ENCODE data around the gene TMEM132C. TPM values are rescaled to one million over a fixed set of nuclear protein-coding genes. Genes with fewer than 3 reads are reported as not detected.

The TMEM132C gene
- total RNA-seq, 2 donors from 2014 or later: not detected

DNA sequence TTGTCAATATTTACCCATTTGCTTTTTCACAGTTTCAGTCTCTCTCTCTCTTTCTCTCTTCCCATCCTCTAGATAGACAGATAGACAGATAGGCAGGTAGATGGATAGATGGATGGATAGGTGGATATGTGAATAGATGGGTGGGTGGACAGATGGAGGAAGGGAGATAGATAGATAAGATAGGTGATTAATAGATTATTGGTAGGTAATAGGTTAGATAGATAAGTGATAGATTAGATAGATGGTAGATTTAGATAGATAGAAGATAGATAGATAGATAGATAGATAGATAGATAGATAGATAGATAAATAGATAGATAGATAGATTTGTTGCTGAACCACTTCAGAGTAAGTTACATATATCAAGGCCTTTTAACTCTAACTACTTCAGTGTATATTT lies 408.6 kb downstream of the TMEM132C start:
- H3K27ac Mint-ChIP-seq: no peak overlapping the region
- DNase-seq: no peak
- ATAC-seq: no peak
- H3K4me1 Mint-ChIP-seq: no peaks in the 10 kb centered on the region
- no peaks in the 10 kb centered on the region for H3K9me3 ChIP-seq (ENCODE audit: control insufficient read depth, low read length, poor library complexity, severe bottlenecking)
- no peaks in the 10 kb centered on the region for H3K27me3 Mint-ChIP-seq
- no peaks in the 10 kb centered on the region for H3K36me3 Mint-ChIP-seq (ENCODE audit: low read depth)
- H3K4me3 Mint-ChIP-seq: no peak overlapping the region

DNA sequence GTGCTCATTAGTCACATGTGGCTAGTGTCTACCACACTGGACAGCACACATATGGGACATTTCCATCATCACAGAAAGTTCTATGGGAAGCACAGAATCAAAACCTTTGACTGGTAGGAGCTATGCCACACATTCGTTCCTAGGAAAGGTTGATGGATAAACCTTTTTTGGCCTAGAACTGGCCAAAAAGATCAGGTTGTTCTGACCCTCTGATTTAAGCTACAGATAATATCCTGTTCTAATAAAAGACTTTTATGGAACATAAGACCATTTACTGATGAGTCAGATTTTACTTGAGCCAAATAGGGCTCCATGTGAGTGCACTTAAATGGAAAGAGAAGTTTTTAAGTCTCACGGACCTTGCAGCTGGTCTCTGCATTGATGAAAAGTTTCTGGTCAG lies 413.6 kb downstream of the TMEM132C start:
- no peaks in the 10 kb centered on the region for H3K27me3 Mint-ChIP-seq

DNA sequence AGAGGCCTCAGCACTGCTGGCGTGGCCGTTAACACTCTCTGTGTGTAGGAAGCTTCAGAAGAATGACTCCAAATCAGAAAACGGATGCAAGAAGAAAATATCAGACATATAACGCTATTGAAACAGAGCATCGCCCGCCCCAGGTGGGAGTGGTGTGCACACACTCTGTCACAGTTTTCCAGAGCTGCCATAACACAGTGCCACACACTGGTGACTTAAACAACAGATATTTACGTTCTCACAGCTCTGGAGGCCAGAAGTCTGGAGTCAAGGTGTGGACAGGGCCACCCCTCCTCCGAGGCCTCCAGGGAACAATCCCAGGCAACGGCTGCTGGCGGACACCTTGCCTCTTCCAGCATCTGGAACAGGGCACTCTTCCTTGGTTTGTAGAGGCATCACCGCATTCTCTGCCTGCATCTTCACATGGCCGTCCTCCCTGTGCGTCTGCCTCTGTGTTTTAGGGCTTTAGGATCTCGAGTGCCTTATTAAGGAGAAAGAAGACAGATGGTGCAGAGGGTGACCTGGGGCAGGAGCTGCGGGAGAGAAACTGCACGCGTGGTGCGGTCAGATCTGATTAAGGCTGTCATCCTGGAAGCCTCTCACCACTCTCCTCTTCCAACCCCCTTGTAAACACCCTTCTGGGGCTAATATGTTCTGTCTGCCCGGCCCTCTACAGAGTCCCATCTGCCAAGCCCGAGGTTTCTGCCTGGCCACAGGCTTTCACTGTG lies 415.7 kb downstream of the TMEM132C start:
- Mint-ChIP-seq H3K36me3 (ENCODE audit: low read depth) (no peaks in the 10 kb centered on the region), H3K27ac (no peak overlapping the region), H3K4me3 (no peak overlapping the region), H3K27me3 (no peaks in the 10 kb centered on the region), H3K4me1 (no peaks in the 10 kb centered on the region)
- no peak for ATAC-seq
- H3K9me3 ChIP-seq (ENCODE audit: control insufficient read depth, low read length, poor library complexity, severe bottlenecking): no peaks in the 10 kb centered on the region
- no peak for DNase-seq

More for the DNA sequence above, 413.6 kb downstream of the TMEM132C start:
- Mint-ChIP-seq H3K27ac (no peak overlapping the region), H3K4me1 (no peaks in the 10 kb centered on the region), H3K36me3 (ENCODE audit: low read depth) (no peaks in the 10 kb centered on the region), H3K4me3 (no peak overlapping the region)
- ATAC-seq (no peak), DNase-seq (no peak)
- no peaks in the 10 kb centered on the region for H3K9me3 ChIP-seq (ENCODE audit: control insufficient read depth, low read length, poor library complexity, severe bottlenecking)

DNA sequence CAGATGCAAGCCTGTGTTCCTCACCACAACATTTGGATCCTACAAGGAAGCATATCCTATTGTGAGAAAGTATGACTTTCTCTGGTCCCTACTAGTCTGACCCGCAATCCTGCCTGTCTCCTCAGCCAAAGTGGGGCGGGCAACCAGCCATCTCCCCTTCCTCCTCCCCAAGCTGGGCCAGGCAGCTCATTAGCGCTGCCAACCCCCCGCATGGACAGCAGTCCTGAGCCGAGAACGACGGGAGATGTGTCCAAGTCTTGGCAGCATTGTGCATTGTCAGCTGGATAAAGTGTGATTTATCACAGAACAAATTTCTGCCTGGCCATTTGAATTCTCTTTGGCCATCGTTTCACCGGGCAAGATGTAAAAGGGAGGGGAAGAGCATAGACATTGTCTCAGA lies 417.4 kb downstream of the TMEM132C start:
- no peaks in the 10 kb centered on the region for H3K9me3 ChIP-seq (ENCODE audit: control insufficient read depth, low read length, poor library complexity, severe bottlenecking)
- H3K4me1 Mint-ChIP-seq: no peaks in the 10 kb centered on the region
- no peaks in the 10 kb centered on the region for H3K27me3 Mint-ChIP-seq
- no peak overlapping the region for H3K27ac Mint-ChIP-seq
- H3K36me3 Mint-ChIP-seq (ENCODE audit: low read depth): no peaks in the 10 kb centered on the region
- DNase-seq (no peak), ATAC-seq (no peak)
- no peak overlapping the region for H3K4me3 Mint-ChIP-seq

DNA sequence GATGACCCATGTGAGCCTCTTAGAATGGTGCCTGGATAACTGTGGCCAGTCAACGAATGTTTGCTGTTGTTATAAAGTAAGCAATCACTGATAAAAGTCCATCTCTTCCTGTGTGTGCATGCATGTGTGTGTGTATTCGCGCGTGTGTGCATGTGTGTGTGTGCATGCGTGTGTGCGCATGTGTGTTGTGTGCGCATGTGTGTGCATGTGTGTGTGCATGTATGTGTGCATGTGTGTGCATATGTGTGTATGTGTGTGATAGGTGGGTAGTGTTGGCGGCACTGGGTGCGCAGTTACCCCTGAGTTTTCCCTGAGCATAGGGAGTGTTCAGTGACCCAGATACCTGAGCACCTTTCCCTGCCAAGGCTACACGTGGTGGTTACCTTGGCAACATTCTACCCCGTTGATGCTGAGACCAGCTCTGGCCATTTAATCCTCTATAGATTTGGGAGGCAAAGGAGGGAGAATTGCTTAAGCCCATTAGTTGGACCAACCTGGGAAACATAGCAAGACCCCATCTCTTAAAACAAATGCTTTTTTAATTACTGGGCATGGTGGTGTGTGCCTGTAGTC lies 419.0 kb downstream of the TMEM132C start:
- DNase-seq (no peak), ATAC-seq (no peak)
- Mint-ChIP-seq H3K4me1 (no peaks in the 10 kb centered on the region), H3K27me3 (no peaks in the 10 kb centered on the region), H3K36me3 (ENCODE audit: low read depth) (no peaks in the 10 kb centered on the region), H3K4me3 (no peak overlapping the region), H3K27ac (no peak overlapping the region)
- H3K9me3 ChIP-seq (ENCODE audit: control insufficient read depth, low read length, poor library complexity, severe bottlenecking): no peaks in the 10 kb centered on the region

DNA sequence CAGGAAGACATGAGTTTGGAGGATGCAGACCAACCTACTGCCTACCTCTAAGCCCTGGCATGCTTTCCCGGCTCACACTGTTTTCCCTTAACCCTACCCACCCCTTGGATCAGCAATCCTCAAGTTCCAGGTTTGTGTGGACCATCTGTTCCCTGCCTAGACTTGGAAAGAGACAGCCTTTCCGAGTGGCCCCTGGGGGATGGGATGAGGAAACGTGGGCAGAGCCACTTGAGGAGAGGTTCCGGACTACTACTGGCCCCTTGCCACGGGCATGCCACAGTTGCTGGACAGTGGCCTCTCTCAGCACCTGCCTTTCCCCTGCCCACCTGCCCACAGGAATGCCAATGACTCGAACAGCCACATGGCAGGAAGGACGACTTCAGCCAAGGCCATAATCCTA lies 420.9 kb downstream of the TMEM132C start:
- Mint-ChIP-seq H3K36me3 (ENCODE audit: low read depth) (no peaks in the 10 kb centered on the region), H3K27ac (no peak overlapping the region), H3K4me3 (no peak overlapping the region), H3K27me3 (no peaks in the 10 kb centered on the region), H3K4me1 (no peaks in the 10 kb centered on the region)
- no peak for DNase-seq
- no peak for ATAC-seq
- no peaks in the 10 kb centered on the region for H3K9me3 ChIP-seq (ENCODE audit: control insufficient read depth, low read length, poor library complexity, severe bottlenecking)

DNA sequence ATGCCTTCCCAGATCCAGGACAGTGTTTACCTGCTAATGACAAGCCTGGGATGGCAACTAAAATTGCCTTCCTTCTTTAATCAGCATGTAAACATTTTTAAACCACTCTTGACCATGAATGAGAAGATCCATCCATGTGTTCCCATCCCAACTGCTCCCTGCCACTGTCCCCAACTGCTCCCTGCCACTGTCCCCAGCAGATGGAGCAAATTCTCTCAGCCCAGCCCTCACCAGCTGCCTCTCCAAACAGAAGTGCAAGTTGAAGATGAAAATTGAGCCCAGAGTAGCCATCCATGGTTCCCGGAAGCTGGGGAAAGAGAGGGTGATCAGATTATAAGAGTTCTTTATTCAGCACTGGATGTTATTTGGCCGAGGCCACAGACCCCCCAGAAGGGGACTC lies 423.7 kb downstream of the TMEM132C start:
- Mint-ChIP-seq H3K4me1 (no peaks in the 10 kb centered on the region), H3K27me3 (no peaks in the 10 kb centered on the region), H3K27ac (no peak overlapping the region), H3K4me3 (no peak overlapping the region), H3K36me3 (ENCODE audit: low read depth) (no peaks in the 10 kb centered on the region)
- ATAC-seq (no peak), DNase-seq (no peak)
- H3K9me3 ChIP-seq (ENCODE audit: control insufficient read depth, low read length, poor library complexity, severe bottlenecking): no peaks in the 10 kb centered on the region

DNA sequence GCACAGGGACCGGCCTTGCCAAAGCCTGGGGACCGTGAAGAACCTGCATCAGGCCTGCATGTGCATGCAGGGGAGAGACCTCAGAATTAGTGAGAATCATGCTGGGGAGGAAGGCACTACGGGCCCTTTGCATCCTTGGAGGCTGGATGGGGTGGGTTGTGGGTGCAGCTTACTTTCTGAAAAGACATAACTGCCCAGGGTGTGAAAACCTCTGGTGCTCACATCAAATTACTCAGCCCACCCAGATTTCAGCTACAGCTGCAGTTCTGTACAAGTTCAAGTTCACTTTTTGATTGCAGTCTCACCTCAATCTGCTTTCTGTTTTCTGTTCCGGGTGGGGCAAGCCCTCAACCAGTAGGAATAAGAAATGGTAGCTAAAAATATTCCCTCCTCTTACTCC lies 426.1 kb downstream of the TMEM132C start:
- Mint-ChIP-seq H3K36me3 (ENCODE audit: low read depth) (no peaks in the 10 kb centered on the region), H3K27ac (no peak overlapping the region), H3K27me3 (no peaks in the 10 kb centered on the region), H3K4me1 (no peaks in the 10 kb centered on the region), H3K4me3 (no peak overlapping the region)
- ATAC-seq: no peak
- H3K9me3 ChIP-seq (ENCODE audit: control insufficient read depth, low read length, poor library complexity, severe bottlenecking): no peaks in the 10 kb centered on the region
- no peak for DNase-seq

DNA sequence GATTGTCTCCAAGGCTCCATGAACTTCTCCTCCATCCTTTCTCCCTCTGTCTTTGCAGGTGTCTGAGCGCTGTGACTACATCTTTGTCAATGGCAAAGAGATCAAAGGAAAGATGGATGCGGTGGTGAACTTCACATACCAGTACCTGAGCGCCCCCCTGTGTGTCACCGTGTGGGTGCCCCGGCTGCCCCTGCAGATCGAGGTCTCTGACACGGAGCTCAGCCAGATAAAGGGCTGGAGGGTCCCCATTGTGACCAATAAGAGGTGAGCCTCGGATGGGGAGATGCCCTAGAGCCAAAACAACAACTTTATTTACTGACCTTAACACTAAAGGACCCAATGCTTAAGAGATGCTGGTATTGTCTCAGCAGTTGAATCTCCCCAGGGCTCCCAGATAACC lies 426.8 kb downstream of the TMEM132C start:
- H3K4me1 Mint-ChIP-seq: no peaks in the 10 kb centered on the region
- H3K27ac Mint-ChIP-seq: no peak overlapping the region
- no peak for ATAC-seq
- H3K9me3 ChIP-seq (ENCODE audit: control insufficient read depth, low read length, poor library complexity, severe bottlenecking): no peaks in the 10 kb centered on the region
- H3K27me3 Mint-ChIP-seq: no peaks in the 10 kb centered on the region
- H3K36me3 Mint-ChIP-seq (ENCODE audit: low read depth): no peaks in the 10 kb centered on the region
- no peak for DNase-seq
- no peak overlapping the region for H3K4me3 Mint-ChIP-seq

DNA sequence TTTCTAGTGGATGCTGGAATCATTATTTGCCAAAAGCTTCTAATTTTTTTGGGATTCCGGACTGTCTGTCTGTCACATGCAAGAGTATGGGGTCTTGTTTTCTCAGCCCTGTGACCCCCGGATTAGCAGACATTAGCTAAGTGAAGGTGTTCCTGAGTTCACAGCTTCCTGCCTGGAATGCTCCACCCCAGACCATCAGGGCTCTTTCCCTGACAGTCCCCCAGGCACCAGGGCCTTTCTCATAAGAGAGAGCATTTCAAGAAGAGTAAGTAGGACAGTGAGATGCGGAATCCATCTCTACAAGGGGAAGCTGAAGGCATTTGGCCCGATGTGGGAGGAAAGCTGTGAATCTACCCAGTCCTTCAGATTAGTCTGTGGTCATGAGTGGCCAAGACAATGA lies 427.5 kb downstream of the TMEM132C start:
- DNase-seq (no peak), ATAC-seq (no peak)
- H3K4me3 Mint-ChIP-seq: no peak overlapping the region
- H3K9me3 ChIP-seq (ENCODE audit: control insufficient read depth, low read length, poor library complexity, severe bottlenecking): no peaks in the 10 kb centered on the region
- no peak overlapping the region for H3K27ac Mint-ChIP-seq
- H3K4me1 Mint-ChIP-seq: no peaks in the 10 kb centered on the region
- H3K27me3 Mint-ChIP-seq: no peaks in the 10 kb centered on the region
- no peaks in the 10 kb centered on the region for H3K36me3 Mint-ChIP-seq (ENCODE audit: low read depth)

DNA sequence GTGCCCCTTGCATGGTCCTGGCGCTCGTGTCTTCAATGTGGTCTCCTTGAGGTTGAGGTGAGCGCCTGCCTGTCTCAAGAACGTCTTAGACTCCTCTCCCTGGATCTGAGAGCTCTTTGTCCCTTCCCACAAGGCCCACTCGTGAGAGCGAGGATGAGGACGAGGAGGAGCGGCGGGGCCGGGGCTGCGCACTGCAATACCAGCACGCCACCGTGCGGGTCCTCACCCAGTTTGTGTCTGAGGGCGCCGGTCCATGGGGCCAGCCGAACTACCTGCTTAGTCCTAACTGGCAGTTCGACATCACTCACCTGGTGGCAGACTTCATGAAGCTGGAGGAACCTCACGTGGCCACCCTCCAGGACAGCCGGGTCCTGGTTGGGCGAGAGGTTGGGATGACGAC lies 428.7 kb downstream of the TMEM132C start:
- Mint-ChIP-seq H3K4me3 (no peak overlapping the region), H3K27ac (no peak overlapping the region), H3K4me1 (no peaks in the 10 kb centered on the region), H3K27me3 (no peaks in the 10 kb centered on the region), H3K36me3 (ENCODE audit: low read depth) (no peaks in the 10 kb centered on the region)
- no peaks in the 10 kb centered on the region for H3K9me3 ChIP-seq (ENCODE audit: control insufficient read depth, low read length, poor library complexity, severe bottlenecking)
- ATAC-seq: no peak
- DNase-seq: no peak

DNA sequence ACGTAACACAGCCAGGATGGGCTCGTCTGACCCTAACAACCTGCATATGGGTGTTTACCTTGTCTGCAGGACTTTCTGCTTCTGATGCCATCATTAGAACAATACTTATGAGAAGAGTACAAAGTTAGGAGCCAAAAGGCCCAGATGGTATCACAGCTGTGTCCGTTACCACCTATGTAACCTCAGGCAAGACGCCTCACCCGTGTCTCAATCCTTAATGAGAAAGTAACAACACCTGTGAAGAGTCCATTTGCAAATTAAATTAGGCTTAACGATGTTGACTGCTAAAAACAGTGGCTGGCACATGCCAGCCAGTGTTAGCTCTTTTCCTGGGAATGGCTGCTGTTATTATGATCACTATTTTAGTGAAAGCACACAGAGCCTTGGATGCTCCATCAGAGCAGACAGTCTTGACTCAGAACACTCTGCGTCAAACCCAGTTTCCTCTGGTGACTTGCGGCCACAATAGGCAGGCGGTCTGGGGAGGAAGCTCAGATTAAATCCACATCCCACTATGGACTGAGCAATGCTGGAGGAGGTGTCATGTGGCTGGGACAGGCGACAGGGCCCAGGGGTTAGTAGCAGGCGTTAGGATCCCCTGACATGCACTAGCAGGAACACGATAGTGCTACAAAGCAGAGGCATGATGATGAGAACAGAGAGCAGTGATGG lies 431.5 kb downstream of the TMEM132C start:
- H3K27ac Mint-ChIP-seq: no peak overlapping the region
- no peaks in the 10 kb centered on the region for H3K27me3 Mint-ChIP-seq
- H3K4me3 Mint-ChIP-seq: no peak overlapping the region
- H3K4me1 Mint-ChIP-seq: no peaks in the 10 kb centered on the region
- no peak for ATAC-seq
- no peak for DNase-seq
- H3K9me3 ChIP-seq (ENCODE audit: control insufficient read depth, low read length, poor library complexity, severe bottlenecking): no peaks in the 10 kb centered on the region
- H3K36me3 Mint-ChIP-seq (ENCODE audit: low read depth): no peaks in the 10 kb centered on the region

DNA sequence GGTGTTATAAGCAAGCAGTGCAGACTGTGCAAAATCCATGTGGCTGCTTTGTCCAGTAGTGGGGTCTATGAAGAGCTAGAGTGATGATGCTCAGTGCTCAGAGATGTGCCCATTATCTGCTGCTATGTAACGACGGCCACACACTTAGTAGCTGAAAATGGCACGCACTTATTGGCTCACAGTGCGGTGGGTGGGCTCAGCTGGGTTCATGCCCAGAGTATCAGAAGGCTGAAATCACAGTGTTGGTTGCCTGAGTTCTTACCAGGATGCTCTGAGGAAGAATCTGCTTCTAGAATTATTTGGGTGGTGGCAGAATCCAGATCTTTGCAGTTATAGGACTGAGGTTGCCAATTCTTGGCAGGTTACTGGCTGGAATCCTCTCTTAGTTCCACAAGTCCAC lies 432.1 kb downstream of the TMEM132C start:
- no peaks in the 10 kb centered on the region for H3K36me3 Mint-ChIP-seq (ENCODE audit: low read depth)
- no peak for DNase-seq
- no peaks in the 10 kb centered on the region for H3K4me1 Mint-ChIP-seq
- no peak for ATAC-seq
- H3K9me3 ChIP-seq (ENCODE audit: control insufficient read depth, low read length, poor library complexity, severe bottlenecking): no peaks in the 10 kb centered on the region
- H3K27ac Mint-ChIP-seq: no peak overlapping the region
- H3K4me3 Mint-ChIP-seq: no peak overlapping the region
- no peaks in the 10 kb centered on the region for H3K27me3 Mint-ChIP-seq

DNA sequence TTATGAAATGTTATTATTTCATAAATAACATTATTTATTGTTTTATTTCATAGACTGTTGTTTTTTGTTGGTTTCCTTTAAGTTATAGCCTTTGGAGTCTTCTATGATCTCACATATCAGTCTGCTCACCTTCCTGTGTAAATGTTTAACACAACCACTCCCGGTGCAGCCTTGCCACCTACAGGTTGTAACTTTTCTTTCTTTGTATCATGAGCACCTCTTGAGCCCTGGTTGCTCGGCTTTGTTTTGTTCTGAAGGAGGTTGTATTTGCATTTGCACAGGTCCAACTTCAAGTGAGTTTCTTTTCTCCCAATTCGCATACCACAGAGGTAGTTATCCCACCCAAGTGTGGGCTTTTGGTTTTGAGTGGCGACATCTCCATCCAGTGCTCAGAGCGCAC lies 435.4 kb downstream of the TMEM132C start:
- ATAC-seq: no peak
- no peaks in the 10 kb centered on the region for H3K27me3 Mint-ChIP-seq
- no peaks in the 10 kb centered on the region for H3K36me3 Mint-ChIP-seq (ENCODE audit: low read depth)
- H3K27ac Mint-ChIP-seq: no peak overlapping the region
- no peak overlapping the region for H3K4me3 Mint-ChIP-seq
- no peaks in the 10 kb centered on the region for H3K4me1 Mint-ChIP-seq
- no peak for DNase-seq
- no peaks in the 10 kb centered on the region for H3K9me3 ChIP-seq (ENCODE audit: control insufficient read depth, low read length, poor library complexity, severe bottlenecking)

All from T-helper 17 cell (primary cell).